NCI-H1436 treated with DMSO at 0.1 percent for 48 hours (cell line): Measurements from ENCODE around the gene PALLD.

Experiments used
- DNase-seq: peaks from one replicate; lab custom pipeline; 2025; lab: John Stamatoyannopoulos, UW

Gene PALLD

DNA sequence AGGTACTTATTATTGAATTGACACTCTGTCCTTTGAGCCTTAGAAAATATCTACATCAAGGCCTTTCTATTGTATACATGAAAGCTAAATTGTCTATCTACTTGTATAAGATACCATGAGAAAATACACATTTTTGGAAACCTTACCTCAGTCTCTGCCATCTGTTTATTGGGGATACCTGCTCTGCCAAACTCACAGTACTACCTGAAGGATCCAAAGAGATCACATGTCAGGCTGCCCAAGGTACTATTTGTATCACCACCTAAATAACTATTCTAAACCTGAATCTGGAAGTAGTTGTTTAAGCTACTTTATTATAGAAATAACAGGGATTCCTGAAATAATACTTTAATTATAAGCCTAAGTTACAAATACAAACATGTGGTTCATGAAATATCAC, 126.2 kb downstream of the PALLD start:
- DNase-seq, result no peak

DNA sequence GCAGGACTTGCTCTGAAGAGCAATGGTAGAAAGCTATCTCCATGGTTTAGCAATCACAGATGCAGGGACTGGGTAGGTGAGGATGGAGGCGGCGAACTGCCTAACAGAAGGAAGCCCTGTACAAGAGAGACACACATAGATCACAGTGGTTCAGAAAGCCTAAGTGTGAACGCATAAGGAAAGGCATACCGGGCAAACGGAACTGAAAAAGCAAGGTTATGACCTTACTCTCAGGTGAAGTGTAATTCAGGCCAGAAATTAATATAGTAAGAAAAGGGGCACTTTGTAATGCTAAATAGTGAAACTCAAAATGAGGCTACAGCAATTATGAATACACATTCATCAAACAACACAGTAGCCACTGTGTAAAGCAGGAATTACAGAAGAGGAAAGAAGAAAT, 126.6 kb downstream of the PALLD start:
- DNase-seq, result no peak

DNA sequence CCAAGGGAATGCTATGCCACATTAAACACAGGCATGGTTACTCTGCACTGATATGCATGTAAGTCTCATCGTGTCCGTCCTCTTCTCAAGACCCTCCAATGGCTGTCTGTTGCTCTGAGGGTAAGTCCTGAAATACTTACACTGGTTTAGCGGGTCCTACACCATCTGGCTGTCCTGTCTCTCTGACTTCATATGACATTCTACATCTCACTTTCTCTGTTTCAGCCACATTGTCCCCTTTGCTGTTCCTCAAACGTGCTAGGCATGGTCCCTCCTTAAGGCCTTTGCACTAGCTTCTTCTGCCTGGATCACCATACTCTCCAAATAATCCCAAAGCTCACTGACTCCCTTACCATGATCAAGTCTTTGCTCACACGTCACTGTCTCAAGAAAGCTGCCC, 131.4 kb downstream of the PALLD start:
- no peak for DNase-seq

DNA sequence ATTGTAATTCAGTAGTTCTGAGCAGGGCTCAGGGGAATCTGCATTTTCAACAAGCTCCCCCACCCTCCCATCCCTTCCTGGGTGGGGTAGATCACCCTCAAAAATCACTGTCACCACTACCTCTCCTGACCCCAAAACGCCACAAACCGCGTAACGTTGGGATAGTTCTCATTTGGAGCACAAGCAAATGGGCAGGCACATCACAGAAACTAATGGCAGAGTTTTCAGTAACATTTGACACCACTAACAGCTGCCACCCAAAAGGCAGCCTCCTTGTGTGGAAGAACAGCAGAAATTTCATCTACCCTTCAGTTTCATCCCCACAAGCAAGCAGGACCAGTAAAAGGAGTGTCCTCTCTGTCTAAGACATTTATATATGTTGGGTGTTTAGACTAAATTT, 132.7 kb downstream of the PALLD start:
- DNase-seq, result no peak

DNA sequence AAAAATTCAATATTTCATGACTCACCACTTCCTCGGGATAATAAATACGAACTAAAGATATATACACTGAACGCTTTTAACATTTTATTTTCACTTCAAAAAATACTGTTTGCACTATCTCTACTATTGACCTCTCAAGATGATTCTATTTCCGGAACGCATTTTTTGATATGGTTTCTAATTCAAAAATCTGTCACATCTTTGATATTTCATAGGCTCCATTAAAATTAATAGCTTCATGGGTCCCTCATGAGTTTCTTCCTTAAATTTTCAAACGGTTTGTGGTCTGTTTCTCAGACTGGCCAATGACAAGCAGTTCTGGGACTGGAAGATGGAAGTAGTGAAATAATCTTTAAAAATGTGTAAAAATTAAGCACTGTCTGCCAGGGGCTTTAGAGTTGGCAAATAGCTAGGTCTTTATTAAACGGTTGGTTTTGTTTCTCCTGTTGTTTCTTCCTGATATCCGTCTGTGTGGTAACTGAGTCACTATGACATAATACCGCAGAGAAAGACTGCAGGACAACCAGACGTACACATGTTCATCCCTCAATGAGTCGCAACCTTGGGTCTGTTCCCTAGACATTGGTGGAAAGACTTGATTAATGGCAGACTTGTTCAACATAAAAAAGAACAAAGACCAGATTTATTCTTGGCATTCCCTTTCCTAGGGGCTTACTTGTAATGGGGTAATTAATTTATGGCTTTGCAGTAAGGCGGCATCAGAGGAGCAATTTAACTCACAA, 133.8 kb downstream of the PALLD start:
- no peak for DNase-seq

DNA sequence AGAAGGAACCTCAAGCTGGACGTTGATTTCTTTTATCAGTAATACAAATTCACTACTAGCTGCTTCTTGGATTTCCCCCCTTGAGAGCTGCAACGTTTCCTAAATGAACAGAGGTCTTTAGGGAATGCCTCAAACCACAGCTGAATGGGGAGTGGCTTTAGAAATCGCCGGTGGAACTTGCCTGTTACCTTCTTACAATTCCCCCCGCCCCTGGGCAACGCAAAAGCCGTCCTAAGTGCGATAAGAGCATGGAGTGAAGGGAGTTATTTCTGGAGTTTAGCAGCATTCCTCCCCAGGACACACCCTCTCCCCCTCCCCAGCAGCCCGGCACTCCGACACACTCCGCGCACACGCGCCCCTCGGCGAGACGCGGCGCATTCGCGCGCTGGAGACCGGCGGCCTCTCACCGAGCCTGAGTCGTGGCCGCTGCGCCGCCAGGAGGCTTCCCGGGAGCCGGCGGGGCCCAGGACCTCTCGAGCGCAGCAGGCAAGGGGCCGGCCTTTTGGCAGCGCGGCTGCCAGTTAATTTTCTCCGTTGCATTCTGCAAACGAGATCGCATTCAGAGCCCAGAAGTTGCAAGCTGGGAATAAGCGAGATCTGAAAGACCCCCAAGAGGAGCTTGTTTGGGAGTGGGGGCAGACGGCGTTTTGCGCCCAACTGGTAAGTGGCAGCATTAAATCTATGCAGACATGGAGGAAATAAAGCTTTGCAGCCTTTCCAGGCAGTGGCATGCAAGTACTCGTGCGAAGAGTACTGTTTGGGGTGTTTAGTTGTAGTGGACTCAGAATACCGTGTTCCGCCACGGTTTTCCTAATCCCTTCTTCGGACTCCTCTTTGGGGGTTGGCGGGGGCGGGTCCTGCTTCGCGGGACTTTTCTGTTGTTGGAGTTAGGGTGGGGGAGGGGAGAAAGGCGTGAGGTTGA, 134.7 kb downstream of the PALLD start:
- no peak for DNase-seq

DNA sequence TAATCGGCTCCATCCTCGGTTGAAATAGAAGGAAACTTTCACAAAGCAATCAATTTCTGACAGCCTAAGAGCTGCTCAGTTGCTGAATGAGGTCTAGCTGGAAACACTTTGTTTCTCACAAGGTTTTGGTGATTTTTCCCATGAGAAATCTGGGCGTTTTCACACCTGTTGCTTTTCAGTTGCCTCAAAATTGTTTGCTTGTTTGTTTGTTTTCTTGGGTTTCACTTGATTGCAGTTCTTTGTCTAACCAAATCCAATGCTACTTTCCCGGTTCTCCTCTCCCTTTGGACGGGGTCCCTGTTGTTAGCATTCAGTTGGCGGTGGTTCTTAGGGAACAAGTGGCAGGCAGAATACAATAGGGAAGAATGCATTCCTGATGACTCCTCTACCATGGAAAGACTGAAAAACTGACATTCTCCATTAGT, 135.5 kb downstream of the PALLD start:
- DNase-seq, result no peak

DNA sequence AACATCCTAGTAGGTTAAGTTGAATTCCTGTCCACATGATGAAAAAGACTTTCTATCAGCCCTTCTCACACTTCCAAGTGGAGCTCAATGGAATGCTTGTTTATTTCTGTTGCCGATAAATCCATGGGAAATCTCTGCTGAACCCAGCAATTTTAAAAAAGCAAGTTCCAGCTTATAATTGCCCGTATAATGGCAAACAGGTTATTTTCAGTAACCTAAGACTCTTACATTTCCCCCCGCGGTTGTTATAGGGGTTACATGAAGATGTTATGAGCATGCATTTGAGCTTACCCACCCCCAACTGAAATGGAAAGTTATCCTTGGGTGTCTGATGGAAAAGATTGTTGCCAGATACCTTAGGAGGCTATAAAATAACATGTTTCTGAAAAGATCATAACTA, 136.2 kb downstream of the PALLD start:
- DNase-seq, result no peak

DNA sequence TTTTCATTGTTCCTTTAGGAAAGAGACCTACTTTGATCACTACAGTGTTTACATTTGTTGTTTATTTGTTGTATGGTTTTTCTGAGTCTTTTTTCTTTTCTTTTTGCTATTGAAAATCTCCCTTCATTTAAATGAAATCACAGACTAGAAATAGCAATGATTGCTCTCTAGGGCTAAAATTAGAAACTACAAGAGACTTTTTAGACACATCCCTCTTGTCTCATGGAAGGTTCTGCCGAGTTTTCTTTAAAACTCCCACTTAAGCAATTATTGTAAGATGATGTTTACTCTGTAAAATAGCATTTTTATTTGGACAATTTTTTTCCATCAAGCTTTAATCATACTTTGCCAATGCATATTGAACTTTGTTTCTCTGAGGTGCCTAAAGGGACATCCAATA, 136.6 kb downstream of the PALLD start:
- DNase-seq, result no peak

DNA sequence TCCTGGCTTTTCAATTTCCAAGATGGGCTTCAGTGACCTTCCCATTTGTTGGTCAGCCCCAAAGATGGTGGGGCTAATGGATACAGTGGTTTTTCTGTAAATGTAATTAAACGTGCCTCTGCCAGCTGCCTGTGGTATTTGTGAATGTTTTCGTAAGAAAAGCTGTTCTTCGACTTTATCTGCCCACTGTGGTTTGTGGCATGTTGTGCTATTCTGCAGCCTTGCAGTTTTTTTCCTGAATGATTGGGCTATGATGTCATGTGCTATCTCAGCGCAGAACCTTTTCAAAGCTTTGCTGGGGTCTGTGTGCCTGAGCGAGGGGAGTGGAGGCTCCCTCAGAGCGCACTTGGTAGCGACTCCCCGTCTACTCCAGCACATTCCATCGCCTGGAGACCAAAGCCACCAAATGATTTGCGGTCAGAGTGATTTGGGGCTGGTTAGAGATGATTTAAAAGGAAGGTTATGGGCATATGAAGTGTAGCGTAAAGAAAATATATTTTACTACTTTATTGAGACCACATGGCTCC, 137.5 kb downstream of the PALLD start:
- DNase-seq, result no peak

DNA sequence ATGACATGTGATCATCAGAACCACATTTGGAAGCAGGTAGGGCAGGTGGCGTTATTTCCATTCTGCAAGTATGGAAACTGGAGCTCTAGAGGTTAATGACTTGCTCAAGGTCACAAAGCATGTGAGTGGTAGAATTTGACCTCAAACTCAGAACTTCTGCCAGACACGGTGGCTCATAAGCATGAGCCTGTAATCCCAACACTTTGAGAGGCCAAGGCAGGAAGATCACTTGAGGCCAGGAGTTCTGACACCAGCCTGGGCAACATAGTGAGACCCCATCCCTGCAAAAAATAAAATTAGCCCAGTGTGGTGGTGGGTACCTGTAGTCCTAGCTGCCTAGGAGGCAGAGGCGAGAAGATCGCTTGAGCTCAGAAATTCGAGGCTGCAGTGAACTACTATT, 139.2 kb downstream of the PALLD start:
- no peak for DNase-seq

DNA sequence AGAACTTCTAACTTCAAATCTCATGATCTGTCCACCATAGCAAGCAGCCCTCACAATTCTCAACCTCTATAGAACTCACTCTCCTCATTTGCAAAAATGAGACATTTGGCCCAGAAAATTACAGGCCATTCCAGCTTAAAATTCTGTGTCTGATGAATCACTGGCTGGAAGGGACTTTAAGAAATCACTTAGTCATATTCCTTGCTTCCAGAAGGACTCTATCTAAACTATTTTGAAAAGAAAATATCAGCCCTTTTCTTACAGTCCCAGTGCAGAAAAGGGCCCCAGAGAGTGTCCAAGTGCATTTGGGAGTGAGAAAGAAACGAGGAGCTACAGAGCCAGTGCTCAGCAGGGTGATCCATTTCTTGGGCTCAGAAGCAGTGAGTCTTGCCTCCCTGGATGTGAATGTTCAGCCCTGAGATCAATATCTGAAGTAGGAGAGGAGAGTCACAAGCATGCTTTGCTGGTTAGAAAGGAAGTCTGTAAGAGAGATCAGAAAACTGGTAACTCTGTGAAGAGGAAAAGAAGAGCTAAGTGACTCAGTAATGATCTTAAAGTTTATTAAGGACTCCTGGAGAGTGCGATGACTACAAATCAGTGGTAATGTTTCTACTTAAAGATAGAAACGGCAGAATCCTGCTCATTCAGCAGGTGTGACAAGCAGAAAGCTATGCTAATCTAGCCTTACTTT, 139.8 kb downstream of the PALLD start:
- DNase-seq, result no peak

DNA sequence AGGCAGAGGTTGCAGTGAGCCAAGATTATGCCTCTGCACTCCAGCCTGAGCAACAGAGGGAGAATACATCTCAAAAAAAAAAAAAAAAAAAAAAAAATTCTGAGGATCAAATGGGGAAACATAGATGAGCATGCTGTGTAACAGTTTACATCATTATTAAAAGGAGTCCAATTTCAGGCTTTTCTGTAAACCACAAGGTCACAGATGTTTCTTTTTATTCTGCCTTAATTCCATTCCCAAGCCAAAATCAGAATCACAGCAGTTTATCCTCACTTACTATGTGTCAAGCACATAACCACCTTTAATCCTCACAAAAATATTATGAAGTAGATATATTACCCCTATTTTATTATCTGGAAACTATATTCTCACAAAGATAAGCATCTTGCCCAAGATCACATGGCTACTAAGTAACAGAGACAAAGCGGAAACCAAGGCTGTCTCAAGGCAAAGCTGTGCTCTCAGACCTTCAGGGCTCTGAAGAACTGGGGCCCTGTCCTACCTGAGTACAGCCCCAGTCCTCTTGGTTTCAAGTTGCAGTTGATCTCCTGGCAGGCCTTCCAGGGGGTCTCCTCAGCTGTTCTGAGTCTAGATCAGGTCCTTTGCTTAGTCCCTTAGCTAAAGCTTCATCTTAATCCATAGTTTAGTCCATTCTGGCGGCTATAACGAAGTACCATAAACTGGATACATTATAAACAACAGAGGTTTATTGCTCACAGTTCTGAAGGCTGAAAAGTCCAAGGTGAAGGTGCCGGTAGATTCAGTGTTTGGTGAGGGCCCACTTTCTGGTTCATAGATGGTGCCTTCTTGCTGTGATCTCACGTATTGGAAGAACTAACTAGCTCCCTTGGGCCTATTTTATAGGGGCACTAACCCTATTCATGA, 141.3 kb downstream of the PALLD start:
- DNase-seq, result no peak

DNA sequence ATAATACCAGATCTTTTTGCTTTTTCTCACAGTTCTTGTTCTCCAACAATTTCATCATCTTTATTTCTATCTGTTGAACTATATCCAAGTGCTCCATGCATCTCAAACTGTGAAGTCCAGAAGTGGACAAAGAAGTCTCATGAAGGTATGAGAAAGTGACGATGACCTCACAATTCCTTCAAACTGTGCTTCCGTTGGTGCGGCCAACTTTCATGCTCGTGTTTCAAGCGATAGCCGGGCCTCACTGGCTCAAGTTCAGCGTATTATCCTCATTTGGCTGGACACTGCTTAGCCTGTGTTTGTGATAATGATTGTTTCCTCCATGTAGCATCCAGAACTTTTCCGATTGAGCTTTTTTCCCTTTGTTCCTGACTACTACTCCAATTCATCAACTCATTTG, 143.1 kb downstream of the PALLD start:
- DNase-seq, result no peak

DNA sequence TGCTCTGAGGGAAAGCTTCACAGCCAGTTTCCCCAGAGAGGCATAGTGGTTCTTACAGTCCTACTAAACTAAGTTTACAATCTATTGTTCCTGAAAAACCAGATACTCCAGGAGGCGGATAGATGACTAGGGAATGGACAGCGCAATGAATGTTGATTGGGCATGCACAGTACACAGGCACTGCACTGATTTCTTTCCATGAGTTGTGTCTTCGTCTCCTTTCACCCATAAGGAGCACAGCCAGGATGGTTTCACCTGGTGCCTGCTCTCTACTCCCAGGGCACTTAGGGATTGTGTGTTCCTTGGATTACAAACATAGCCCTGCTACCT, 144.9 kb downstream of the PALLD start:
- DNase-seq, result no peak

DNA sequence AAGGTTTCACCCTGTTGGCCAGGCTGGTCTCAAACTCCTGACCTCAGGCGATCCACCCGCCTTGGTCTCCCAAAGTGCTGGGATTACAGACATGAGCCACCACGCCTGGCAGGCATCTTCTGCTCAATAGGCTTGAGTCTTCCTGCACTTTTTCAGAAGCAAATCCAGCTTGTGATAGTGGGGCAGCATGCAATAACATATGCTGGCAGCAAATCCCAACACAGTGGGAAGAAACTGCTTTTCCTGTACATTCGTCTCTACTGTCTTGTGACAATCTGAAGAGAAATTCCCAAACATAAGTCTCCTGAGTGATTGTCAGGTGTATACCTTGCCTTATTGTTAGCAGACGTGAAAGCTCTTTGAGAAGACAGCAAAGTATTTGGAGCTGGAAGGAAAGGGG, 145.7 kb downstream of the PALLD start:
- no peak for DNase-seq

DNA sequence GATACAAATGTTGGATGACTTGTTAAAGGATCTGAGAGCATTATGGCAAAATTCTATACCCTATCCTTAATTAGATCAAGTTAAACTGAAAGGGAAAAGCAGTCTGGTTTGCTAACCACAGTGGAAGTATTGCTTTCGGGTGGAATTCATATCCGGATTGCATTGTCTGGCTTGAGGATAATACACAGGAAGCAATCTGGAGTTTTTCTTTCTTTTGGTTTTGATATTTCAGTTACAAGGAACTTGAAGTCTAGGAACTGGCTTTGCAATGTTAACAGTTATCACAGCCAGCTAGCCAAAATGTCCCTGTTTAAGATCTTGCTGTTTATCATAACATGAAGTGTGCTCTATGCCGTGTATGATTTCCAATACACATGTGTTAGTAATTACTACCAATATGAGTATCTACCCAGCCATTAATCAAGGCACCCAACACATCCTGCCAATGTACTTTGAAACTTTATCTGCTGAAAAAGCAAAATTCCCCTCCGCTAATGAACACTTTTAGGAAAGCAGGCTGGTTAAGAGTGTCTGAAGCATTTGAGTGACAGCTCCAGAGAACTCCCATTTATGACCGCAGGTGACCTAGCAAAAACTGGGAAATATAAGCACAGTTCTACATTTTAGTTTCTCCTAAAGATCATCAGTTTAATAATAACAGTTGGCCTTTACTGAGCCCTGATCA, 146.4 kb downstream of the PALLD start:
- DNase-seq, result no peak

DNA sequence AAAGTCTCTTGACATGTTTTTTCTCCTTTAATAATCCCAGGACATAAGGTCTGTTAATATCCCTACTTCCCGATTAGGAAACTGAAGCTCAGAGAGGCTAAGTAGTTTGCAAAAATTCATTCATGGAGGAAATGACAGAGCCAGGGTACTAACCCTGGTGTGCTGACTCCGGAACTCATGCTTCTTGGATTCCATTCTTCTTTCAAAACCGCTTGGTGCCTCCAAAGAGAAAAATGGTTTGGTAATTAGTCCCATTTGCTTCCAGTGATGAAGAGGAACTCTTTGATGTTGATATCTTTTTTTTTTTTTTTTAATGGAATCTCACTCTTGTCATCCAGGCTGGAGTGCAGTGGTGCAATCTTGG, 146.9 kb downstream of the PALLD start:
- DNase-seq, result no peak

DNA sequence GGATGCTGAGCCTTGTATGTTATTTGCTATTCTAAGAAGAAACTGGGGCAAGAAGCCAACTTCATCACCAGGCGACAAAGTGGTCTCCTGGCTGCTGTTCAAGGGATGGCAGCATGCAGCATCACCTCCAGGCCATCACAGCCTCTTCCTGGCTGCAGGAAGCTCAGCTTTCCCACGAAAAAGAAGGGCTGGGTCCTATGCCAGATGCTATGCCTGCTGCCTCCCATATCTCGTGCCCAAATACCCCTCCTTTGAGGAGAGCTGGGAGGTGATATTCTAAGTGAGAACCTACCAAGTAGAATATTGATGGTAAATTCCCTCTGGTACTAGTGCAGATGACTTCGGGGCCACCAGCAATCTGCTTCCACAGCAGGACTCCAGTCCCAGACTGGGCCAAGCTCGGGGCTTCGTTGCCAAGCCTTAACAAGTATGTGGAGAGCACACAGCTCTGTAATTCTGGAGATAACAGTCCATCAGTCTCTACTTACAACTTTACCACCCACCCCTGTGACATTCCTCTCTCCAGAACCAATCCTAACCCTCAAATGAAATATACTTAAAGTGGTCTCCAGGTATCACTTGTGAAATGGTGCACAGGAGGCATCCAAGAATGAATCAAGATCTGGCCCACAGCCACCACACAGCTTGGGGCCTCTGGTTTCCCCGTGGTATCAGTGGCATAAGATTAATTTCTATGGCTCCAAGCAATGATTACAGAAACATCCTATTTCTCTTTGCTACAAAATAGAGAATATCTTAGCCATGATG, 149.3 kb downstream of the PALLD start:
- DNase-seq, result no peak

DNA sequence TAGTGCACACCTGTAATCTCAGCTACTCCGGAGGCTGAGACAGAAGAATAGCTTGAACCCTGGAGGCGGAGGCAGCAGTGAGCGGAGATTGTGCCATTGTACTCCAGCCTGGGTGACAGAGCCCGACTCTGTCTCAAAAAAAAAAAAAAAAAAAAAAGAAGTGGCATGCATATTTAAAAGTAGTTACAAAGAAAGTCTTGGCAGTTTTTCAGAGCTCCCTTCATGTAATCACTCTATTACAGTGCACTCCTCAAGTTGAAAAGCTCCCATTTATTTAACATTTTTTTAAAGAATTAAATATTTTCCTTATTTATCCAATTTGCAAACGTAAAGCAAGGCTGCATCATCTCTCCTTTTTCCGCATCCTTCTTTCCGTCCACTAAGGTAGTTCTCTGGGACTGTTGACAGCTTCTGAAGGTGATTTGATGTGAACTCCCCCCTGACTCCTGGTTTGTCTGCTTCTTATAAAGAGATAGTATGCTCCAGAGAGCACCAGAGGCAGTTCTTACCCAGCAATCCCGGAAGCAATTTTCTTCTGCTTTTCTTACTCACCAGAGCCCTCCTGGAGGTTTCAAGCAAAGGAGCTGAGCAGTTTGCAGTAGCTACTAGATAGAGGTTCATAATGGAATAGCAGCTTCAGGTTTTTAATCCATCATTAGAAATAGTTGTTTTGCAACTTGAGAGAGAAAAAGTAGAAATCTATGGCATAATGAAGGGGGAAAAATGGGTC, 151.0 kb downstream of the PALLD start:
- no peak for DNase-seq
